Suprapubic skin (tissue), 3 donors: ENCODE measurements around the gene SAMD4B.

Experiments used
- CTCF ChIP-seq, 2 donors: fragments of 200-600 bp in 1 of 2; fragments of 450-650 bp in 1 of 2; sonication (generic) in 1 of 2; IDR thresholded peaks; one replicate each; pipeline ENCODE4 v1.5.1; 2016 to 2019; ENCODE audit warnings: antibody characterized with exemption in 2 of 2, mild to moderate bottlenecking in 1 of 2, moderate library complexity in 1 of 2
- EP300 ChIP-seq: sonication (generic); formaldehyde crosslinking; IDR thresholded peaks from one replicate; pipeline ENCODE4 v1.6.1; 2017; ENCODE audit warnings: antibody characterized with exemption
- POLR2A ChIP-seq, 2 donors: fragments of 450-650 bp; IDR thresholded peaks; one replicate each; pipeline ENCODE4 v1.6.1; 2017; ENCODE audit warnings: antibody characterized with exemption in 2 of 2, mild to moderate bottlenecking in 2 of 2, moderate library complexity in 2 of 2

- TF ChIP-seq CTCF (IDR thresholded peaks at IDR 0.05) (no peak), EP300 (no peak), POLR2A (IDR thresholded peaks at IDR 0.05) (no peak)
Measured at GRCh38 chr19:39428283-39429112, 86.3 kb downstream of the SAMD4B start.
